K562 (cell line): ENCODE results near the gene TM4SF20.

Source experiments
- CHD2 ChIP-seq: IDR thresholded peaks from 2 replicates; pipeline ENCODE4 v1.6.1; 2011; ENCODE audit warnings: low read depth, low read length
- EP300 ChIP-seq: IDR thresholded peaks from 2 replicates; pipeline ENCODE4 v1.6.1; 2012; ENCODE audit warnings: low read length, improper control_type of control experiment
- PBX2 ChIP-seq, 2 experiments: IDR thresholded peaks in 1 of 2; conservative IDR thresholded peaks in 1 of 2; 2 replicates each; pipeline ENCODE4 v1.6.1; 2016; ENCODE audit warnings: low read depth in 2 of 2, mild to moderate bottlenecking in 1 of 2, missing compliant biosample characterization in 1 of 2, missing genetic modification characterization in 1 of 2, moderate library complexity in 1 of 2
- POLR2AphosphoS5 ChIP-seq: IDR thresholded peaks from 2 replicates; pipeline ENCODE4 v1.6.1; 2011; ENCODE audit warnings: mild to moderate bottlenecking, low read depth, low read length, moderate library complexity; ENCODE audit not compliant: control insufficient read depth, insufficient read depth
- SP2 ChIP-seq: IDR thresholded peaks from 2 replicates; pipeline ENCODE4 v1.6.1; 2011; ENCODE audit warnings: mild to moderate bottlenecking, low read depth, low read length, moderate library complexity; ENCODE audit not compliant: poor library complexity, severe bottlenecking; ENCODE audit errors: extremely low read depth
- ZNF707 ChIP-seq: fragments of 250-450 bp; sonication (Bioruptor Pico); conservative IDR thresholded peaks from 2 replicates; pipeline ENCODE4 v1.8.0; 2022; ENCODE audit warnings: inconsistent platforms, mild to moderate bottlenecking, moderate library complexity

GRCh38 chr2:227377467-227378351 is 1.4 kb downstream of the TM4SF20 start:
- TF ChIP-seq EP300 (no peak), SP2 (no peak), POLR2AphosphoS5 (no peak), ZNF707 (CRISPR knock-in tag) (no peak), CHD2 (no peak), PBX2 (CRISPR knock-in tag; IDR thresholded peaks at IDR 0.05; ENCODE audit: low read depth) (no peak), PBX2 (tag; conservative IDR thresholded peaks at IDR 0.05; ENCODE audit: low read depth) (no peak)
